ENCODE measurements around the gene ITGA11. TPM values are rescaled to one million over a fixed set of nuclear protein-coding genes. Genes with fewer than 3 reads are reported as not detected.

Gene ITGA11
- total RNA-seq, 2 experiments from 2014 or later: 0.02 TPM; not detected in 1

GRCh38 chr15:68344600-68344999 lies 87.4 kb downstream of the ITGA11 start:
- no peaks in the 10 kb centered on the region for H3K4me1 Mint-ChIP-seq
- no peaks in the 10 kb centered on the region for H3K36me3 Mint-ChIP-seq

GRCh38 chr15:68343579-68344225 lies 88.3 kb downstream of the ITGA11 start:
- Mint-ChIP-seq H3K9me3 (ENCODE audit: low read depth) (no peaks in the 10 kb centered on the region), H3K27me3 (peaks cover 12% of the 10 kb centered on the region), H3K4me3 (no peak overlapping the region), H3K36me3 (no peaks in the 10 kb centered on the region), H3K4me1 (no peaks in the 10 kb centered on the region), H3K27ac (no peak overlapping the region)
- ATAC-seq (no peak), DNase-seq (no peak)
- CTCF ChIA-PET: interaction anchor here (1.2 to 1.4 kb wide), 2 partner anchors 37 to 40 kb away, joined by 4 to 5 read pairs; no protein-coding TSS in a partner anchor

More at GRCh38 chr15:68344600-68344999, 87.4 kb downstream of the ITGA11 start:
- DNase-seq (no peak), ATAC-seq (no peak)
- H3K27me3 Mint-ChIP-seq: peaks cover 12% of the 10 kb centered on the region
- CTCF ChIA-PET: interaction anchor here (1.2 to 1.4 kb wide), 2 partner anchors 38 to 39 kb away, joined by 4 to 5 read pairs; no protein-coding TSS in a partner anchor
- H3K9me3 Mint-ChIP-seq (ENCODE audit: low read depth): no peaks in the 10 kb centered on the region
- H3K27ac Mint-ChIP-seq: no peak overlapping the region
- no peak overlapping the region for H3K4me3 Mint-ChIP-seq

- DNase-seq: no peak
- no peaks in the 10 kb centered on the region for H3K9me3 Mint-ChIP-seq (ENCODE audit: low read depth)
- no peak overlapping the region for H3K4me3 Mint-ChIP-seq
- H3K27ac Mint-ChIP-seq: no peak overlapping the region
- H3K27me3 Mint-ChIP-seq: peaks cover 10% of the 10 kb centered on the region
- H3K4me1 Mint-ChIP-seq: no peaks in the 10 kb centered on the region
- no peaks in the 10 kb centered on the region for H3K36me3 Mint-ChIP-seq
- CTCF ChIA-PET: no interaction called here
- no peak for ATAC-seq
These were observed 89.9 kb downstream of the ITGA11 start for GRCh38 chr15:68341760-68342725.

- no peak for DNase-seq
- CTCF ChIA-PET: interaction anchor here (0.6 kb wide), 1 partner anchor 180 kb away, joined by 3 read pairs; no protein-coding TSS in a partner anchor
- Mint-ChIP-seq H3K9me3 (ENCODE audit: low read depth) (no peaks in the 10 kb centered on the region), H3K36me3 (no peaks in the 10 kb centered on the region), H3K4me1 (no peaks in the 10 kb centered on the region), H3K27me3 (peaks cover 7% of the 10 kb centered on the region), H3K27ac (no peak overlapping the region), H3K4me3 (no peak overlapping the region)
- ATAC-seq: no peak
These were observed 91.0 kb downstream of the ITGA11 start for GRCh38 chr15:68340726-68341671.

GRCh38 chr15:68339481-68339880 lies 92.5 kb downstream of the ITGA11 start:
- H3K36me3 Mint-ChIP-seq: no peaks in the 10 kb centered on the region
- ATAC-seq (no peak), DNase-seq (no peak)
- H3K9me3 Mint-ChIP-seq (ENCODE audit: low read depth): no peaks in the 10 kb centered on the region
- H3K27me3 Mint-ChIP-seq: peaks cover 5% of the 10 kb centered on the region
- H3K27ac Mint-ChIP-seq: no peak overlapping the region
- no peaks in the 10 kb centered on the region for H3K4me1 Mint-ChIP-seq
- CTCF ChIA-PET: no interaction called here
- no peak overlapping the region for H3K4me3 Mint-ChIP-seq

GRCh38 chr15:68337826-68338225 lies 94.1 kb downstream of the ITGA11 start:
- ATAC-seq (no peak), DNase-seq (no peak)
- peaks cover 2% of the 10 kb centered on the region for H3K4me1 Mint-ChIP-seq
- no peak overlapping the region for H3K4me3 Mint-ChIP-seq
- H3K9me3 Mint-ChIP-seq (ENCODE audit: low read depth): no peaks in the 10 kb centered on the region
- no peak overlapping the region for H3K27ac Mint-ChIP-seq
- no peaks in the 10 kb centered on the region for H3K27me3 Mint-ChIP-seq
- H3K36me3 Mint-ChIP-seq: no peaks in the 10 kb centered on the region
- CTCF ChIA-PET: interaction anchor here (1.3 kb wide), 1 partner anchor 31 kb away, joined by 5 read pairs; no protein-coding TSS in a partner anchor

GRCh38 chr15:68336516-68336915 lies 95.4 kb downstream of the ITGA11 start:
- H3K36me3 Mint-ChIP-seq: no peaks in the 10 kb centered on the region
- no peaks in the 10 kb centered on the region for H3K9me3 Mint-ChIP-seq (ENCODE audit: low read depth)
- CTCF ChIA-PET: interaction anchor here (1.3 kb wide), 1 partner anchor 30 kb away, joined by 5 read pairs; no protein-coding TSS in a partner anchor
- H3K27ac Mint-ChIP-seq: no peak overlapping the region
- H3K4me3 Mint-ChIP-seq: no peak overlapping the region
- ATAC-seq (no peak), DNase-seq (no peak)
- H3K4me1 Mint-ChIP-seq: peaks cover 2% of the 10 kb centered on the region
- no peaks in the 10 kb centered on the region for H3K27me3 Mint-ChIP-seq

- ATAC-seq: no peak
- H3K9me3 Mint-ChIP-seq (ENCODE audit: low read depth): no peaks in the 10 kb centered on the region
- DNase-seq: no peak
- peaks cover 5% of the 10 kb centered on the region for H3K27me3 Mint-ChIP-seq
- H3K4me3 Mint-ChIP-seq: no peak overlapping the region
- CTCF ChIA-PET: no interaction called here
- no peaks in the 10 kb centered on the region for H3K36me3 Mint-ChIP-seq
- peaks cover 2% of the 10 kb centered on the region for H3K4me1 Mint-ChIP-seq
- no peak overlapping the region for H3K27ac Mint-ChIP-seq
These were observed 96.3 kb downstream of the ITGA11 start for GRCh38 chr15:68335655-68336054.

GRCh38 chr15:68335251-68335650 lies 96.7 kb downstream of the ITGA11 start:
- CTCF ChIA-PET: interaction anchor here (0.5 kb wide), 1 partner anchor 400 kb away, joined by 4 read pairs; no protein-coding TSS in a partner anchor
- ATAC-seq (no peak), DNase-seq (no peak)
- Mint-ChIP-seq H3K27me3 (peaks cover 9% of the 10 kb centered on the region), H3K27ac (no peak overlapping the region), H3K9me3 (ENCODE audit: low read depth) (no peaks in the 10 kb centered on the region), H3K4me3 (no peak overlapping the region), H3K36me3 (no peaks in the 10 kb centered on the region), H3K4me1 (peaks cover 2% of the 10 kb centered on the region)

- no peak for ATAC-seq
- Mint-ChIP-seq H3K36me3 (no peaks in the 10 kb centered on the region), H3K27me3 (peaks cover 9% of the 10 kb centered on the region), H3K4me3 (no peak overlapping the region), H3K9me3 (ENCODE audit: low read depth) (no peaks in the 10 kb centered on the region), H3K27ac (no peak overlapping the region), H3K4me1 (peaks cover 2% of the 10 kb centered on the region)
- no peak for DNase-seq
- CTCF ChIA-PET: interaction anchor here (0.5 to 1.0 kb wide), 2 partner anchors 12 to 399 kb away, joined by 3 to 4 read pairs; no protein-coding TSS in a partner anchor
These were observed 97.3 kb downstream of the ITGA11 start for GRCh38 chr15:68334661-68335124.

- Mint-ChIP-seq H3K27ac (no peak overlapping the region), H3K4me1 (peaks cover 2% of the 10 kb centered on the region), H3K9me3 (ENCODE audit: low read depth) (no peaks in the 10 kb centered on the region), H3K4me3 (no peak overlapping the region), H3K27me3 (peaks cover 16% of the 10 kb centered on the region), H3K36me3 (no peaks in the 10 kb centered on the region)
- ATAC-seq (no peak), DNase-seq (no peak)
- CTCF ChIA-PET: interaction anchor here (1.0 to 1.2 kb wide), 2 partner anchors 12 to 28 kb away, joined by 3 to 7 read pairs; no protein-coding TSS in a partner anchor
These were observed 98.0 kb downstream of the ITGA11 start for GRCh38 chr15:68333775-68334470.

- CTCF ChIA-PET: no interaction called here
- ATAC-seq: no peak
These were observed 99.7 kb downstream of the ITGA11 start for GRCh38 chr15:68332266-68332665.

More at GRCh38 chr15:68332266-68332665, 99.7 kb downstream of the ITGA11 start:
- Mint-ChIP-seq H3K9me3 (ENCODE audit: low read depth) (no peaks in the 10 kb centered on the region), H3K36me3 (no peaks in the 10 kb centered on the region), H3K27me3 (peaks cover 26% of the 10 kb centered on the region), H3K4me3 (no peak overlapping the region), H3K27ac (no peak overlapping the region), H3K4me1 (peaks cover 13% of the 10 kb centered on the region)
- no peak for DNase-seq
